CD4-positive, alpha-beta T cell treated with Interleukin-6 for 4 hours (primary cell): ENCODE data around the gene PERM1.
"Not testable (repeated sequence)": the region's sequence is repeated elsewhere in the genome, so short reads cannot be mapped to it uniquely, and the experiment has no call there.

Experiments used
- DNase-seq: peaks from one replicate; pipeline ENCODE4 v3.0.0-alpha.2; 2020; ENCODE audit warnings: mixed read lengths

Gene PERM1

DNA sequence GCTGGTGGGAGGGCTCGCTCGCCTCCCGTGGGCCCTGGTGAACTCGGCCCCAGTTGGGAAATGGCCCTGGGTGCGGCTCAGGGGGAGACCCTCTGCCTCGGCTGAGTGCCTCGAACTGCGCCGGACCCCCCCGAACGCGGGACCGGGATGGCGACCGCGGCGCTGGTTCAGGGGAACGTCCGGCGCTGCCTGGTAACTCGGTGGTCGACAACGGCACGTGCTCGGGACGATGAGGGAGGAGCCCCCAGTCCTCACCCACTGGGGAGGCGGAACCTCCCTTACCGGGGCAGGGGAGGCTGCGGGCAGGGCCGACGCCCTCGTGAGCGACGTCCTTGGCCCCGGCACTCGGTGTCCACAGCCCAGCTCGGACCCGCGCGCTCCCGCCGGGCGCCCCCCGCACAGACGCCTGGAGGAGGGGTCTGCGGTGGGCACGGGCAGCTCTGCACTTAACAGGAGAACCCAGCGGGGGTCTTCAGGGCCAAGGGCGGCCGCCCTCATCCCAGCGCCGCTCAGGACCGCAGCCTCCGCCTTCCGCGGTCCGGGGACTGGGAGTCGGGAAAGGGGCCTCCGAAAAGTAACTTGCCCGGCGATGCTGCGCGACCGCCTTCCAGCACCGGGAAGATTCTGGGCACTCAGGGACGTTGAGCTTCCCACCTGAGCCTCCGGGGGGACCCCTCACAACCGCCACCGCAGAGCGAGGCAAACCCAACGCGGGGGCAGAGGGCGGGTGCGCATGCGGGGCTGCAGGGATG, 16.3 kb upstream of the PERM1 start:
- no peak for DNase-seq

GRCh38 chr1:997713-997992, 15.8 kb upstream of the PERM1 start:
- no peak for DNase-seq

GRCh38 chr1:996851-997712, 15.2 kb upstream of the PERM1 start:
- DNase-seq: no peak

DNA sequence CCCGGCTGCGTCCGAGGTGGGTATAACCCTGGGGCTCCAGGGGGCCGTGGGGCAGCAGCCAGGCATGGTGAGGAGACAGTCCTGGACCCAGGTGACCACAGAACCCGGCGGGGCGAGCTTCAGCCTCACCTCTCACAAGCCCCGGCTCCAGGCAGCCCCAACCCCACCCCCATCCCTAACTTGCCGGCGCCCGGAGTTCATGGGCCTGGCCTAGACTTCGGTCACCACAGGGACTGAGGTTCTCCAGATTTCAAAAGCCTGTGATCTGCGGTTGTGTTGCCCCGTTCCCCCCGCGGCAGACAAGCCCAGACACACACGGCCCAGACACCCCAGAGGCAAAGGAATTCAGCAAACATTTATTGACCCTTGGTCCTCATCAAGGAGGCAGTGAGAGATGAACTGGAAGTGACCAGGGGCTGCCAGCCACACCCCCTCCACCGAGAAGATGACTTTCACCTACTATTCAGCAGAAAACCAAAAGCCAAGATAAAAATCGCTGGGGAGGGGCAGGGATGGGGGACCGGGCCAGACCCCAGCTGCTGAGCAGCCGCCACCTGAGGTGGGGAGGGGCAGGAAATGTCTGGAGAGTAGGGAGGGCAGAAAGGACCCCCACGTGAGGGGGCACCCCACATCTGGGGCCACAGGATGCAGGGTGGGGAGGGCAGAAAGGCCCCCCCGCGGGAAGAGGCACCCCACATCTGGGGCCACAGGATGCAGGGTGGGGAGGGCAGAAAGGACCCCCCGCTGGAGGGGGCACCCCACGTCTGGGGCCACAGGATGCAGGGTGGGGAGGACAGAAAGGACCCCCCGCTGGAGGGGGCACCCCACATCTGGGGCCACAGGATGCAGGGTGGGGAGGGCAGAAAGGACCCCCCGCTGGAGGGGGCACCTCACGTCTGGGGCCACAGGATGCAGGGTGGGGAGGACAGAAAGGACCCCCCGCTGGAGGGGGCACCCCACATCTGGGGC, 14.1 kb upstream of the PERM1 start:
- DNase-seq: no peak

DNA sequence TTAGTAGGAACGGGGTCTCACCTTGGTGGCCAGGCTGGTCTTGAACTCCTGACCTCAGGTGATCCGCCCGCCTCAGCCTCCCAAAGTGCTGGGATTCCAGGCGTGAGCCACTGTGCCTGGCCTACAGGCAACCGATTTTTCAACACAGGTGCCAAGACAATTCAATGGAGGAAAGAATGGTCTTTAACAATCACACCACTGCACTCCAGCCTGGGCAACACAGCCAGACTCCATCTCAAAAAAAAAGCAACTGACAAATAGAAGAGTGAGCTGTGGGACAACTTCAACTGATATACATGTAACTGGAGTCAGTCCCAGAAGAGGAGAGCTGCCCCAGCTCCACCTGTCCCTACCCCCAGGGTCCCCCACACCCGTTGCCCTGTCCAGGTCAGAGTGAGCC, 12.7 kb upstream of the PERM1 start:
- DNase-seq: not testable (repeated sequence)

DNA sequence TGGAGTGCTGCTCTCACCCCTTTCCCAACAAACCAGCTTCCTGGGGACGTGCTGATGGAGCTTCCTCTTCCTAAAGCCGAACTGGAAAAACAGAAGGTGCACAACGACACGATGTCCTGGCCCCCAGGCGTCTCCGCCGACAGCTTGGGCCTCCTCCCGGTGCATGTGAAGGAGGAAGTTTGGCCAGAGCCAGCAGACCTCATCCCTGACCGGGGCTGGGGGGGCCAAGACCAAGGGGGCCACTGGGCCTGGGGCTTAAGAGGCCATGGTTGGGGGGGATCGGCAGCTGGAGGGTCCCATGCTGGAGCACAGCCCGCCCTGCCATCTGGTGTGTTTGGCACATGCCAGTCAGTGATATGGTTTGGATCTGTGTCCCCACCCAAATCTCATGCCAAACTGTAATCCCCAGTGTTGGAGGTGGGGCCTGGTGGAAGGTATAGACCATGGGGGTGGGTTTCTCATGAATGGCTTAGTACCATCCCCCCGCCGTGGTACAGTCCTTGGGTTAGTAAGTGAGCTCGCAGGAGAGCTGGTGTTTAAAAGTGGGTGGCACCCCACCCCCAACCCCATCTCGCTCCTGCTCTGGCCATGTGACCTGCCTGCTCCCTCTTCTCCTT, 11.6 kb upstream of the PERM1 start:
- DNase-seq: no peak

- no peak for DNase-seq
These were observed 10.5 kb upstream of the PERM1 start for GRCh38 chr1:992362-992761.

DNA sequence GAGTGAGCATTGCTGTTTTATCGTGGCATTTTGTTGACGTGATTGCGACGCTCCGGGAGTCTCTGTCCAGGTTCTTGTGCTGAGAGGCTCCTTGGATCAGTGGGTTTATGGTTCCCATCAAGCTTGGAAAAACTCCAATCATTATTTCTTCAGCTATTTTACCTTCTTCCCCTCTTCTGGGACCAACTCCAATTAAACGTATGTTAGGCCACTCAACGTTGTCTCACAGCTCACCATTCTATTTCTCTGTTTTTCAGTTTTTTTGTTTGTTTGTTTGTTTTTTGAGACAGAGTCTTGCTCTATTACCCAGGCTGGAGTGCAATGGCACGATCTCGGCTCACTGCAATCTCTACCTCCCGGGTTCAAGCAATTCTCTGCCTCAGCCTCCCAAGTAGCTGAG, 10.0 kb upstream of the PERM1 start:
- DNase-seq: no peak

- DNase-seq: not testable (repeated sequence)
These were observed 9.4 kb upstream of the PERM1 start for GRCh38 chr1:991275-991674.

DNA sequence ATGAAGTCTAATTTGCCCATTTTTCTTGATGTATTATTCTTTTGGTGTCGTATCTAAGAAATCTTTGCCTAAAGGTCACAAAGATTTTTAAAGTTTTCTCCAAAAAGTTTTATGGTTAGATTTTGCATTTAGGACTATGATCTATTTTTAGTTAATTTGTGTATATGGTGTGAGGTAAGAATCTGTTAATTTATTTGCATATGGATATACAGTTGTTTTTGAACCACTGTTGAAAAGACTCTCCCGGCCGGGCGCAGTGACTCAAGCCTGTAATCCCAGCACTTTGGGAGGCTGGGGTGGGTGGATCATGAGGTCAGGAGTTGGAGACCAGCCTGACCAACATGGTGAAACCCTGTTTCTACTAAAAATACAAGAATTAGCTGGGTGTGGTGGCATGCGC, 6.2 kb upstream of the PERM1 start:
- not testable (repeated sequence) for DNase-seq

- DNase-seq: no peak
These were observed 3.2 kb upstream of the PERM1 start for GRCh38 chr1:985126-985525.

- DNase-seq: no peak
These were observed 2.6 kb upstream of the PERM1 start for GRCh38 chr1:984476-984814.

DNA sequence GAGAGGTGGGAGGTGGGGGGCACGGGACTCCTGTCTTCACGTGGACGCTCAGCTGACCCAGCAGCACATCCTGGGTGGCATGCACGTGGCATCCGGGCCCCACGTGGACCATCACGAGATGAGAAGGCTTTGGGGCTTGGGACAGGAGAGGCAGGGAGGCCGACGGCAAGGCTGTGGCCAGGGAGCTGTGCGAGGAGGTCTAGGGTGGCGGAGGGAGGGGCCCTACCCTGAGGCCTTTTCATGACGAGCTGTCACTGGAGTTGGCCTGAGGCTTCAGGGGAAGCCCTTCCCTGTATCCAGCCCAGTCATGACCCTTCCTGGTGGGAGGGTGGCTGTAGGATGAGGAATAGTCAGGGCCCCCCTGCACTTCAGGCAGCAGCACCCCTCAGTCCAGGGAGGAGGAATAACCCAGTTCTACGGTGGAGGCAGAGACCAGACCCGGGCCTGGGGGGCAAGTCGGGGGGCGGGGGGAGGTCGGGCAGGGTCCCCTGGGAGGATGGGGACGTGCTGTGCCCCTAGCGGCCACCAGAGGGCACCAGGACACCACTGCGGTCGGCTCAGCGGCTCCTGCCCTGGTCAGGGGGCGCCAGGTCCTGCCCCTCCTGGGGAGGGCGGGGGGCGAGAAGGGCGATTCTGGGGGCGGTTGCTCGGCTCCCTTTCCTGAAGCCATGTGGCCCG, 2.0 kb upstream of the PERM1 start:
- peak; percentile 68 for DNase-seq

- DNase-seq: no peak
These were observed 1.0 kb upstream of the PERM1 start for GRCh38 chr1:982765-983436.

- no peak for DNase-seq
These were observed 370 bp downstream of the PERM1 start for GRCh38 chr1:981491-981954.

DNA sequence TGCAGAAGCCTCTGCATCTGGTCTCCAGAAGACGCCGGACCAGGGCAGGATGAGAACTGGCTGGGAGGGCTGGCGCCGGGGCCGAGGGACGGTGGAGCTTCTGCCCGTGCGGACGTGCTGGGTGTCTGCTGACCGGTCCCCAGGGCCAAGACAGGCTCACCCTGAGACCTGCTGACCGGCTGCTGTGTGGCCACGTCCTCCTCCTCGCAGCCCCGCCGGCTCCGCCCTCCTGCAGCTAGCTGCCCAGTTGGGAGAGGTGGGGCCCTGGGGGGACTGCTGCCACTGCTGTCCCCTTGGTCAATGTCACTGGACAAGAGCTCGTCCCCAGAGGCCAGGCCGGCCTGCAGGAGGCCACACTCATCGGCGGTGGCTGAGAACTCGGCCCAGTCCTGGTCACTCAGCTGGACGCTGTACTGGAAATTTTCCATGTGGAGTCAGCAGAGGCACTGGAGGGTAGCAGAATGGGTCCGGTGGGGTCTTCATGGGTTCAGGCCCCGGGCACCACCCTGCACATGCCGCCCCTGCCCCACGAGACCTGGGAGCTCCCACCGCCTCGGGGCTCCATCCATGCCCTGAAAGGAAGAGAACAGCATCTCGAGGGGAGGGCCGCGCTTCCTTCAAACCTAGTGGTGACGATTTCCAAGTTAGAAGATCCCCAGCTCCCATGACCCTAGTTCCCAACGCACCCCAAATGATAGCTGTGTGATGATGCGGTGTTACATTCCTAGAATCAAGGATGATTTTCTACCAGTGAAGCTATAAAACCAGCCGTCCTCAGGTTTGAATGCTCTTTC, 1.1 kb downstream of the PERM1 start:
- no peak for DNase-seq

DNA sequence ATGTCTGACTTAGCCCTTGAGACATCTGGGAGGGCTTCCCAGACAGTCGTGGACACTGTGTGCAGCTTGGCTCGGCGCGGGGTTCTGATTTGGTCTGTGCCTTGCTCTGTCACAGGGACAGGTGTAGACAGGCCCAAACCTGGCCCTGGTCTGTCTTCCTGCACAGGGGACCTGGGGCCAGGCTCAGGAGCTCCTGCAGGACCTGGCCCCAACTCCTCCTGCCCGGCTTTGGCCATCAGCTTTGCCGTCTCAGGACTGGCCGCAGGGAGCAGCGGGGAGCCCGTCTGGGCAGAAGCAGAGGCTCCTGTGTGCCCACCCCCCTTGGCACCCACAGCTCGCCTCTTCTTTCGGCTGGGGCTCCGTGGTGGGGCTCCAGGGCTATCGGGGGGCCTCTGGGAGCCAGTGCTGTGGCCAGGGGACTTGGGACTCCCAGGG, 1.7 kb downstream of the PERM1 start:
- no peak for DNase-seq

DNA sequence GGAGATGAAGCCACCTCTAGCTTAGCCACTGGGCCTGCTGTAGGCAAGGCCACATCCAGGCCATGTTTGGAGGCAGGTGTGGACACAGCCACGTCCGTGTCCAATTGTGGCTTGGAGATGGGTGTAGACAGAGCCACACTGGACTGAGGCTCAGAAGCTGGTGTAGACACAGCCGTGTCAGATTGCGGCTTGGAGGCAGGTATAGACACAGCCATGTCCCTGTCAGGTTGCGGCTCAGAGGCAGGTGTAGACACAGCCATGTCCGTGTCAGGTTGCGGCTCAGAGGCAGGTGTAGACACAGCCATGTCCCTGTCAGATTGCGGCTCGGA, 2.2 kb downstream of the PERM1 start:
- no peak for DNase-seq

- DNase-seq: no peak
These were observed 2.8 kb downstream of the PERM1 start for GRCh38 chr1:978835-979743.
